ENCODE measurements around the gene AGAP1.

DNA sequence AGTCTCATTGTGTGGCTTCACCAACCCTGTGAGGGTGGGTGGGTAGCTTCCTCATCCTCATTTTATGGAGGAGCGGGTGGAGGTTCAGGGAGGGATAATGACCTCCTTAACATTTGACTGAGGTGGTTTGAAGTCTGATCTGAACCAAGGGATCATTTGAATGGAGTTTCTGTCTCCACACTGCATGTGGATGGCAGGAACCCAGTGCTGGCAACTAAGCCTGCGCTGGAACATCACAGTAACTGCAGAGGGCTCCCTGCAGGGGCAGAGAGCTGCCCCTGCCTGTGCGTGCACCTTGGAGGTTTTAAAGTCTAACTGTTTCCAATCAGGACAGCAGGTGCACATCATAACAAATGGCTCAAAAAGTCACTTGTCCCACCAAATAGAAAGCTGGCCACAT lies 3.3 kb downstream of the AGAP1 start:
- TF ChIP-seq, protein P1, sequence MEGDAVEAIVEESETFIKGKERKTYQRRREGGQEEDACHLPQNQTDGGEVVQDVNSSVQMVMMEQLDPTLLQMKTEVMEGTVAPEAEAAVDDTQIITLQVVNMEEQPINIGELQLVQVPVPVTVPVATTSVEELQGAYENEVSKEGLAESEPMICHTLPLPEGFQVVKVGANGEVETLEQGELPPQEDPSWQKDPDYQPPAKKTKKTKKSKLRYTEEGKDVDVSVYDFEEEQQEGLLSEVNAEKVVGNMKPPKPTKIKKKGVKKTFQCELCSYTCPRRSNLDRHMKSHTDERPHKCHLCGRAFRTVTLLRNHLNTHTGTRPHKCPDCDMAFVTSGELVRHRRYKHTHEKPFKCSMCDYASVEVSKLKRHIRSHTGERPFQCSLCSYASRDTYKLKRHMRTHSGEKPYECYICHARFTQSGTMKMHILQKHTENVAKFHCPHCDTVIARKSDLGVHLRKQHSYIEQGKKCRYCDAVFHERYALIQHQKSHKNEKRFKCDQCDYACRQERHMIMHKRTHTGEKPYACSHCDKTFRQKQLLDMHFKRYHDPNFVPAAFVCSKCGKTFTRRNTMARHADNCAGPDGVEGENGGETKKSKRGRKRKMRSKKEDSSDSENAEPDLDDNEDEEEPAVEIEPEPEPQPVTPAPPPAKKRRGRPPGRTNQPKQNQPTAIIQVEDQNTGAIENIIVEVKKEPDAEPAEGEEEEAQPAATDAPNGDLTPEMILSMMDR (IDR thresholded peaks at IDR 0.05): no peak
- TF ChIP-seq POLR2A (IDR thresholded peaks at IDR 0.05): no peak

Data from thyroid gland (tissue), 4 donors.